Muscle layer of duodenum (tissue), 2 donors: Measurements from ENCODE around the gene RPL19.
"Not testable (repeated sequence)": the region's sequence is repeated elsewhere in the genome, so short reads cannot be mapped to it uniquely, and the experiment has no call there.

Experiments used
- H3K27ac ChIP-seq: one replicate; pipeline ENCODE4 v1.7.0; 2013; ENCODE audit warnings: mild to moderate bottlenecking, low read length
- H3K27me3 ChIP-seq: one replicate; pipeline ENCODE4 v1.7.0; 2013; ENCODE audit warnings: low read depth, mild to moderate bottlenecking, control low read depth, low read length
- H3K36me3 ChIP-seq, 2 donors: one replicate each; pipeline ENCODE4 v1.7.0; 2013; ENCODE audit warnings: low read length in 2 of 2, control low read depth in 1 of 2, mild to moderate bottlenecking in 1 of 2; ENCODE audit not compliant: insufficient read depth in 2 of 2, control insufficient read depth in 1 of 2
- H3K4me1 ChIP-seq, 2 donors: one replicate each; pipeline ENCODE4 v1.7.0; 2013; ENCODE audit warnings: low read length in 2 of 2, mild to moderate bottlenecking in 2 of 2, control low read depth in 1 of 2, moderate library complexity in 1 of 2; ENCODE audit not compliant: insufficient read depth in 2 of 2, control insufficient read depth in 1 of 2
- H3K4me3 ChIP-seq, 2 donors: one replicate each; pipeline ENCODE4 v1.7.0; 2013; ENCODE audit warnings: low read length in 2 of 2, low read depth in 1 of 2, mild to moderate bottlenecking in 1 of 2
- H3K9me3 ChIP-seq, 2 donors: one replicate each; pipeline ENCODE4 v1.7.0; 2013; ENCODE audit warnings: low read length in 2 of 2, control low read depth in 1 of 2, mild to moderate bottlenecking in 1 of 2; ENCODE audit not compliant: control insufficient read depth in 1 of 2
- donor health status: healthy.

The RPL19 gene

DNA sequence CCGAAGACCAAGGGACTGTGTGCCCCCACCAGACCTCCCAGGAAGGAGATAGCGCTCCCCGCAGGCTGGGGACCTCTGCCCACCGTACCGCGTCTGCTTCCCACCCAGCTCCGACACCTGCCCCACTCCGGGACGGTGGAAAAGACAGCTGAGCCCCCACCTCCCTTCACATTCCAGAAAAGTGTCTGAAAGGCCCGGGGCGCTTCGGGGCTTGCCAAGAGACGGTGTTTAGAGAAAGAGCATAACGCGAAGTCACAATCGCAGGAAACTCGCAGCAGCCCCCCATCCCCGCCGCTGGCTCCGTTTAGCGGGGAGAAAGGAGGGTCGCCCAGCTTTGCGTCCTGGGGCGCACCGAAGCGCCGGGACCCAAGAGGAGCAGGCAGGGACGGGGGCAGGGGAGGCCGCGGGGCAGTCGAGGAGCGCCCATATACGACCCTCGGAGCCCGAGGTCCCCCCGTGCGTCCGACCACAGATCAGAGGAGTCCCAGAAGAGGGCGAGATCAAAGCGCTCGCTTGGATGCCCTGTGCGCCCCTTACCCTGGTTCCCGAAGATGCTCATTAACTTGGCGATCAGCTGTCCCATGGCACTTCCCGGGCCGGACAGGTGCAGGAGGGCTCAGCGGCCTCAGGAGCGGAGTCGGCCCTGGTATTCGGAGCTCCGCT is 34.8 kb upstream of the RPL19 start:
- H3K27me3 ChIP-seq: no peaks in the 10 kb centered on the region
- no peaks in the 10 kb centered on the region for H3K36me3 ChIP-seq
- H3K4me3 ChIP-seq: peak overlapping the region; percentile 71 to 73
- H3K4me1 ChIP-seq: peaks cover 4 to 15% of the 10 kb centered on the region in 2 donors
- H3K27ac ChIP-seq: no peak overlapping the region
- H3K9me3 ChIP-seq: no peaks in the 10 kb centered on the region

DNA sequence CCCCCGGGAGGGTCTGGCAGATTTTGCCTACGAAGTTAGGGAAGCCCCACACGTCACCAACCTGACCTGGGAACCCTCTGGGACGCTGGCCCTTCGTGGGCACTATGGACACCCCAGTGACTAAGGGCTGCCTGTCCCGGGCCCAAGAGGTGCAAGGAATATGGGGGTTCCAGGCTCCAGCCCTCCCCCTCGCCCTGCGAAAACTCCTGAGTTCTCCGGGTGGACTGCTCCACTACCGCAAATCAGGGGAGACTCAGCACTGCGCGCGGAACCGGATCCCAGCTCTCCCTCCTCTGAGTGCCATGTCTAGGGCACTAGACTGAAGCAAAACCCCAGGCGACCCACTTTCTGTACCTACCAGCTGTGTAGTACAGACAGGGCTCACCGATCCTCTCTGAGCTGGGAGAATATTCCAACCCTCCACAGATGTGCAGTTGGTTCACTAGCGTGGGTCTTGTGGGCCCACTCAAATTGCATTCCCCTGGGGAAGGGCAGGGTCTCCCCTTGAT is 34.2 kb upstream of the RPL19 start, which contains the start of gene ARL5C:
Gene ARL5C (minus strand): TSS at position 321 of the 509 bp plus-strand sequence. CDS start 401 bp downstream, outside the sequence.
- Histone ChIP-seq H3K4me1 (peaks cover 4 to 15% of the 10 kb centered on the region in 2 donors), H3K27ac (no peak within 1 kb of the TSS), H3K27me3 (no peaks in the 10 kb centered on the region), H3K9me3 (no peaks in the 10 kb centered on the region), H3K4me3 (peak within 1 kb of the TSS; percentile 71 to 73), H3K36me3 (no peaks in the 10 kb centered on the region)

DNA sequence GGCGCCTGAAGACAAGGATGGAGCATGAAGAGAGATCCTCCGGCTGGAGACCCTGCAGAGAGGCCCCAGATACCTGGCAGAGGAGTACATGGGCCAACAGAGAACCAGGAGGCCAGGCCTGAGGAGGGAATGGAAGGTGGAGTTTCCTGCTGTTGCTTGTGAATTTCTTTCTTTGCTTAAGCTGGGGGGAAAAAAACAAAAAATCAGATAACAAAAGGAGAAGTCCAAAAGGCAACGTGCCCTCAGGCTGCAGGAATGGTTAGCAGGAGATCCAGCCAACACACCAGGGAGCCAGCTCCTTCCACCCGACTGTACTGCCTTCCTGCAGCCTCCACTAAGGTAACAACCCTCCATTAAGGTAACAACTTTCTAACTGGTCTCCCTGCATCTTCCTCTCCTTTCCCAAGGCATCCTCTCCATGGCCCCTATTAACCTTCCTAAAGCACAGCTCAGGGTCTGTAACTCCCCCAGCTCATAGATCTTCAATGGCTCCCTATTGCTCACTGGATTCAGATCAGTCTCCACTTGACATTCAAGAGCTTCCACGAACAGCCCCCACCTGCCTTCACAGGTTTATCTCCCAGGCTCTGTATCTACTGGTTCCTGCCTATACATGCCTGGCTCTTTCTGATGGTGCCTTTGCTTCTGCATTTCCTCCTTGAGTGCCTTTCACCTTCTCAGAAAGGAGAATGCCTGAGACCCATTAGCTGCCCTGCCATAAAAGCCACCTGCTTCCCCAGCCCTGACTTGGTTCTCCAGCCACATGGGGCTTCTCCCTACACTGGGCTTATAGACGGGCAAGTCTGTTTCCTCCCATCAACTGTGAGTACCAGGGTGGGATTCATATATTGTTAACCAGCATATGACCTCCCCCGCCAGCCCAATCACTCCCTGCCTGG is 33.4 kb upstream of the RPL19 start:
- H3K36me3 ChIP-seq: no peaks in the 10 kb centered on the region
- peaks cover 4 to 15% of the 10 kb centered on the region in 2 donors for H3K4me1 ChIP-seq
- H3K9me3 ChIP-seq: no peaks in the 10 kb centered on the region
- no peak overlapping the region for H3K27ac ChIP-seq
- no peaks in the 10 kb centered on the region for H3K27me3 ChIP-seq
- H3K4me3 ChIP-seq: peak overlapping the region in 1 of 2 donors; percentile 71

DNA sequence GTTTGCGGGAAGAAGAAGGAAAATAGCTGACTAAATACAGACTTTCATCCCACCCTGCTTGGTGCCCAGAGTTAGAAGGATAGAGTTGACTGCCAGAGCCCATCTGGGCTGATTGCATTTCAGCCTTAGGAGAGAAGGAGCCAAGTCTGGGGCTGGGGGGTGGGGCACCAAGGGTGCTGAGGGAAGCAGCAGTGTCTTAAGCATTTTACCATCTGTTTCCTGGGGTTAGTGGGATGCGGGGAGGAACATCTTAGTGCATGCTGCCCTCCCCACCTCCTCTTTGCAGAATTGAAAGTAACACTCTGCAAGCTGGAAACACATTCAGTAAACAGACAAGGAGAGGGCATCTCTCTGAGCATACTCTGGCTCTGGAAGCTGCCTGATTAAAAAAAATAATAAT is 32.6 kb upstream of the RPL19 start:
- H3K4me1 ChIP-seq: peaks cover 4 to 15% of the 10 kb centered on the region in 2 donors
- no peaks in the 10 kb centered on the region for H3K36me3 ChIP-seq
- H3K27ac ChIP-seq: no peak overlapping the region

DNA sequence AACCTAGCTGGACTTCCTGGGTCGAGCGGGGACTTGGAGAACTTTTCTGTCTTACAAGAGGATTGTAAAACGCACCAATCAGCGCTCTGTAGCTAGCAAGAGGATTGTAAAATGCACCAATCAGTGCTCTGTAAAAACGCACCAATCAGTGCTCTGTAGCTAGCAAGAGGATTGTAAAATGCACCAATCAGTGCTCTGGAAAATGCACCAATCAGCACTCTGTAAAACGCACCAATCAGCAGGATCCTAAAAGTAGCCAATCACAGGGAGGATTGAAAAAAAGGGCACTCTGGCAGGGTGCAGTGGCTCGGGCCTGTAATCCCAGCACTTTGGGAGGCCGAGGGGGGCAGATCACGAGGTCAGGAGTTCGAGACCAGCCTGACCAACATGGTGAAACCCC is 31.6 kb upstream of the RPL19 start:
- not testable (repeated sequence) for H3K27ac ChIP-seq, H3K27me3 ChIP-seq, H3K9me3 ChIP-seq, H3K36me3 ChIP-seq, H3K4me3 ChIP-seq
- peaks cover 4 to 15% of the 10 kb centered on the region in 2 donors for H3K4me1 ChIP-seq

More for the DNA sequence above, 32.6 kb upstream of the RPL19 start:
- Histone ChIP-seq H3K27me3 (no peaks in the 10 kb centered on the region), H3K4me3 (no peak overlapping the region), H3K9me3 (no peaks in the 10 kb centered on the region)

DNA sequence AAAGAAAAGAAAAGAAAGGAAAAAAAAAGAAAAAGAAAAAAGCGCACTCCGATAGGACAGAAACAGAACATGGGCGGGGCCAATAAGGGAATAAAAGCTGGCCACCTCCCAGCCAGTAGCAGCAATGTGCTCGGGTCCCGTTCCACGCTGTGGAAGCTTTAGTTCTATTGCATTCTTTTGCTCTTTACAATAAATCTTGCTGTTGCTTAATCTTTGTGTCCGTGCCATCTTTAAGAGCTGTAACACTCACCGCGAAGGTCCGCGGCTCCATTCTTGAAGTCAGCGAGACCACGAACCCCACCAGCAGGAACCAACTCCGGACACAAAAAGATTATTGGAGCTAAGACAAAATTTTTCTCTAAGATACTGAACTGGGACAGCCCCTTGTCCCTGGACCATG is 31.0 kb upstream of the RPL19 start:
- H3K4me3 ChIP-seq: no peak overlapping the region
- H3K36me3 ChIP-seq: no peaks in the 10 kb centered on the region
- H3K4me1 ChIP-seq: peaks cover 4 to 13% of the 10 kb centered on the region in 2 donors
- no peaks in the 10 kb centered on the region for H3K27me3 ChIP-seq
- H3K9me3 ChIP-seq: no peaks in the 10 kb centered on the region
- no peak overlapping the region for H3K27ac ChIP-seq

DNA sequence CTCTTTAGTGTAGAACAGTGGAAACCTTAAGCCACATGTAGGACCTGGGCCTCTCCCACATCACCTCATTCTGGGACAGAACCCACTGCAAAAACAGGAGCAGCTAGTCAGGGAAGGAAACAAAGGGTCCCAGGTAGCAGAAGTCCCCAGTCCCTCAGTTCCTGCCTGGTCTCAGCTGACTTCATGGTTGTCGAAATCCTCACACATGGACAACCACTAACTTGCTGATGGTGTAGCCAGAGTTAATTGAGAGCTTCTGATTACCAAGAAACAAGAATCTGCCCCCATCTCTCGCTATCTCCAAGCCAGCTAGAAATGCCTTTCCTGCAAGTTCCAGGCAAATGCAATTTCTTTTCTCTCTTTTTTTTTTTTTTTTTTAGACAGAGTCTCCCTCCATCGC is 30.6 kb upstream of the RPL19 start:
- Histone ChIP-seq H3K4me1 (peaks cover 1 to 9% of the 10 kb centered on the region in 2 donors), H3K4me3 (no peak overlapping the region), H3K9me3 (no peaks in the 10 kb centered on the region), H3K27ac (no peak overlapping the region), H3K27me3 (no peaks in the 10 kb centered on the region), H3K36me3 (no peaks in the 10 kb centered on the region)

DNA sequence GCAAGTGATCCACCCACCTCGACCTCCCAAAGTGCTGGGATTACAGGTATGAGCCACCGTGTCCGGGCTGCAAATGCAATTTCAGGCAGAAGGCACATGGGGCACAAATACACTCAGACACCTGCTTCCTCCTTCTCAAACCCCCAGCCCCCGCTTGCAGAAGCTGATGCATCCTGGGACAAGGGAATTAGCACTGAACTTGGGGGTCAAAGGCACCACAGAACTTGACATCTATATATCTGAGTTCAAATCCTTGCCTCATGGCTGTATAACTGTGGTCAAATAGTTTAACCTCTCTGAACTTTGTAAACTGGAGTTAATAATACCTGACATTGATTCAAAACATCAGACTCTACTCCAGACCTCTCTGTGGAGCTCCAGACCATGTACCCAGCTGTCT is 30.0 kb upstream of the RPL19 start:
- H3K4me1 ChIP-seq: peaks cover 0 to 6% of the 10 kb centered on the region in 2 donors
- no peak overlapping the region for H3K27ac ChIP-seq
- H3K4me3 ChIP-seq: no peak overlapping the region
- no peaks in the 10 kb centered on the region for H3K27me3 ChIP-seq
- no peaks in the 10 kb centered on the region for H3K36me3 ChIP-seq
- H3K9me3 ChIP-seq: no peaks in the 10 kb centered on the region

DNA sequence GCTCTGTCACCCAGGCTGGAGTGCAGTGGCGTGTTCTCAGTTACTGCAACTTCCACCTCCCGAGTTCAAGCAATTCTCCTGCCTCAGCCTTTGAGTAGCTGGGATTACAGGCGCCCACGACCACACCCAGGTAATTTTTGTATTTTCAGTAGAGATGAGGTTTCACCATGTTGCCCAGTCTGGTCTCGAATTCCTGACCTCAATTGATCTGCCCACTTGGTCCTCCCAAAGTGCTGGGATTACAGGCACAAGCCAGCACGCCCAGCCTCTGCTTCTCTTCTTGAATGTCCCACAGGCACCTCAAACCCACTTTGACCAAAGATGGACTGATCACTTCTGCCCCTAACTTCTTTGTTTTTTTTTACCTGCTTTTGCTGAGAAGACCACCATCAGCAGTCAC is 29.5 kb upstream of the RPL19 start:
- H3K27ac ChIP-seq: no peak overlapping the region

DNA sequence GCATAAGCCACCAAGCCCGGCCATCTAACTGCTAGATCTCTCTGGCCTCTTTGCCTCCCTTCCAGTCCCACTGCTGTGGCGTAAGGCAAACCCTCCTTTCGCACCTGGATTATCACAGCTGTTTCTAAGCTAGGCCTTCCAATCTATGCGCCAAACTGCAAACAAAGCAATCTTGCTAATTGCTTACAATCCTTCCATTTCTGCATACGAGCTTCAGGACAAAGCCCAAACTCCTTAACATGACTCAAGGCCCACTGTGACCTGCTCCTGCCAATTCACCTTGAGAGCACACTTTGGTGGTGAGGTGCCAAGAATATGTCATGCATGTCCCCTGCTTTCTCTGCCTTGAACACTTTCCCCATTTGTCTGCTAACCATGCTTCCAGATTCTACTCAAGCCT is 28.1 kb upstream of the RPL19 start:
- no peak overlapping the region for H3K4me3 ChIP-seq
- no peaks in the 10 kb centered on the region for H3K9me3 ChIP-seq
- peaks cover 0 to 10% of the 10 kb centered on the region in 2 donors for H3K36me3 ChIP-seq
- no peak overlapping the region for H3K27ac ChIP-seq
- no peaks in the 10 kb centered on the region for H3K4me1 ChIP-seq
- H3K27me3 ChIP-seq: no peaks in the 10 kb centered on the region

More for the DNA sequence above, 29.5 kb upstream of the RPL19 start:
- Histone ChIP-seq H3K4me1 (peaks cover 0 to 2% of the 10 kb centered on the region in 2 donors), H3K9me3 (no peaks in the 10 kb centered on the region), H3K4me3 (no peak overlapping the region), H3K27me3 (no peaks in the 10 kb centered on the region), H3K36me3 (no peaks in the 10 kb centered on the region)

DNA sequence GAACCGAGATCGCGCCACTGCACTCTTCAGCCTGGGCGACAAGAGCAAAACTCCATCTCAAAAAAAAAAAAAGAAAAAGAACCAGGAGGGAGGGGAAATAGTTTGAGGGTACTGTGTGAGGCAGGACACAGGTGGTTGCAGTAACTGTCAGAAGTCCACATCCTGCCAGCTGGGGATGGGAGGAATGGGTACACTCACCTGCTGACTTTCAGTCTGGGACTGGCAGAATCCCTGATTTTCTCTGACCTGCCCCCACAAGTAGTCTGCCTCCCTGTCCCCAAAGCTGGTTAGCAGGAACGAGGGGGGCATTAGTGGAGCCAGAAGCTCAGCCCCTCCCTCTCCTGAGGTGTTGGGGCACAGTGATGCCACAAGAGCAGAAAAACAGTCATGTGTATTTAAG is 27.0 kb upstream of the RPL19 start:
- H3K4me1 ChIP-seq: no peaks in the 10 kb centered on the region
- no peaks in the 10 kb centered on the region for H3K9me3 ChIP-seq
- H3K27ac ChIP-seq: no peak overlapping the region
- no peak overlapping the region for H3K4me3 ChIP-seq
- peaks cover 5 to 22% of the 10 kb centered on the region in 2 donors for H3K36me3 ChIP-seq
- no peaks in the 10 kb centered on the region for H3K27me3 ChIP-seq
